Nephron (organoid): ENCODE data around the gene DIRAS2.

Source experiments
- H3K27ac Mint-ChIP-seq, 3 experiments: 2 replicates each; pipeline ENCODE4 v1.8.0; 2020; ENCODE audit warnings: mixed read lengths in 3 of 3, mild to moderate bottlenecking in 2 of 3, moderate library complexity in 1 of 3
- H3K27me3 Mint-ChIP-seq: 2 replicates; pipeline ENCODE4 v1.8.0; 2021; ENCODE audit warnings: low read depth, mild to moderate bottlenecking, moderate library complexity, mixed read lengths
- H3K36me3 Mint-ChIP-seq: 2 replicates; pipeline ENCODE4 v1.8.0; 2020; ENCODE audit warnings: low read depth, mixed read lengths
- H3K4me1 Mint-ChIP-seq: 2 replicates; pipeline ENCODE4 v1.8.0; 2020; ENCODE audit warnings: mixed read lengths
- H3K4me3 Mint-ChIP-seq, 3 experiments: 2 replicates each; pipeline ENCODE4 v1.8.0; 2020; ENCODE audit warnings: mild to moderate bottlenecking in 3 of 3, mixed read lengths in 3 of 3, moderate library complexity in 2 of 3
- H3K9me3 Mint-ChIP-seq: 2 replicates; pipeline ENCODE4 v1.8.0; 2020; ENCODE audit warnings: mixed read lengths
- TF ChIP-seq, protein P1 (sequence below), 3 experiments: fragments of 200-600 bp; sonication (generic); IDR thresholded peaks; one replicate each; pipeline ENCODE4 v1.5.0; 2021; ENCODE audit warnings: antibody characterized with exemption in 3 of 3; ENCODE audit not compliant: unreplicated experiment in 3 of 3

DIRAS2 gene

DNA sequence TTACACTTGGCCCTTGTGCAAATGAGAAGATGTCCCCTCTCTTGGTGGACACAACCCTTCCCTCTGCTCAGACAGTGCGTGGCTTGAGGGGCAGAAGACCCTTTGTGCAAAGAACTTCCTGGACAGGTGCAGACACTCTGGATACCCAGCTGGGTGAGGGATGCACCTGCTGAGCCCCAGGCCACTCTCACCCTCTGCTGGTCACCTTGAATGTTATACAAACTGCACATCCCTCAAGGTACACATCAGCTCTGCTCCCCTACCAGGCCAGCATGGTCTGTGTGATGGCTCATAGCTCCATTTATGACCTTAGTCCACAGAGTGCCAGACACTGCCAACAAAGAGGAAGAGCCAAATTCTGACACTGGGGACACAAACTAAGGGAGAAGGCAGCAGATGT lies 3.1 kb upstream of the DIRAS2 start:
- Mint-ChIP-seq H3K4me1 (peaks cover 12% of the 10 kb centered on the region), H3K27me3 (peaks cover 32% of the 10 kb centered on the region), H3K27ac (no peak overlapping the region), H3K36me3 (peaks cover 3% of the 10 kb centered on the region), H3K4me3 (no peak overlapping the region), H3K9me3 (peaks cover 10% of the 10 kb centered on the region)
- TF ChIP-seq, protein P1, sequence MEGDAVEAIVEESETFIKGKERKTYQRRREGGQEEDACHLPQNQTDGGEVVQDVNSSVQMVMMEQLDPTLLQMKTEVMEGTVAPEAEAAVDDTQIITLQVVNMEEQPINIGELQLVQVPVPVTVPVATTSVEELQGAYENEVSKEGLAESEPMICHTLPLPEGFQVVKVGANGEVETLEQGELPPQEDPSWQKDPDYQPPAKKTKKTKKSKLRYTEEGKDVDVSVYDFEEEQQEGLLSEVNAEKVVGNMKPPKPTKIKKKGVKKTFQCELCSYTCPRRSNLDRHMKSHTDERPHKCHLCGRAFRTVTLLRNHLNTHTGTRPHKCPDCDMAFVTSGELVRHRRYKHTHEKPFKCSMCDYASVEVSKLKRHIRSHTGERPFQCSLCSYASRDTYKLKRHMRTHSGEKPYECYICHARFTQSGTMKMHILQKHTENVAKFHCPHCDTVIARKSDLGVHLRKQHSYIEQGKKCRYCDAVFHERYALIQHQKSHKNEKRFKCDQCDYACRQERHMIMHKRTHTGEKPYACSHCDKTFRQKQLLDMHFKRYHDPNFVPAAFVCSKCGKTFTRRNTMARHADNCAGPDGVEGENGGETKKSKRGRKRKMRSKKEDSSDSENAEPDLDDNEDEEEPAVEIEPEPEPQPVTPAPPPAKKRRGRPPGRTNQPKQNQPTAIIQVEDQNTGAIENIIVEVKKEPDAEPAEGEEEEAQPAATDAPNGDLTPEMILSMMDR (IDR thresholded peaks at IDR 0.05; ENCODE audit: unreplicated experiment in 3 of 3): no peak

DNA sequence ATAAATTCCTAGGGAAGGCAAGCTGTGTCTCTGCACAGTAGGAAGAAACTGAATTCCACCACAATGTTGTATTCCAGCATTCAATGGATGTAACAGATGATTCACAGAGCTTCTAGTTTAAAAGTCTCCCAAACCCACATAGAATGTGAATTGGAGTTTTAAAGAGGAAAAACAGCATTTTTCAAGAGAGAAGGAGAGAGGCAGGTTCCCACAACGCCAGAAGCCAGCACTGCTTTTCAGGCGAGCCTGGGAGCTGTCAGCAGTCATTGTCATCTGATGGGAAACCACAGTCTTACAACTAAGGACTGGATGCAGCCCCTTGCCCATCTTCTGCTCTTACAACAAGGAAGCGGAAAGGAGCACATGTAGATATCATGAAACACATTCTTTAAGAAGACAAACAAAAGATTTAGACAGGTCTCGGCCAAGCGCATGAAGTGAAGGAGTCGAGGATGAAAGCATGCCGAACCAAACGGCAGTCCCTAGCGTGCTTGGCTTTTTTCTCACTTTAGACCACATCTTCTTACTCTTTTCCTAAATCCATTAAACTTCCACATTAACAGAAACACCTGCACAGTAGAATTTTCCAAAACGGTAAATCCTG lies 638 bp downstream of the DIRAS2 start:
- peaks cover 47% of the 10 kb centered on the region for H3K27me3 Mint-ChIP-seq
- no peaks in the 10 kb centered on the region for H3K9me3 Mint-ChIP-seq
- H3K4me3 Mint-ChIP-seq: peak overlapping the region; percentile 92 to 94 (median 93)
- TF ChIP-seq, protein P1 (IDR thresholded peaks at IDR 0.05; ENCODE audit: unreplicated experiment in 3 of 3): no peak
- H3K36me3 Mint-ChIP-seq: no peaks in the 10 kb centered on the region
- peak overlapping the region in 2 of 3 experiments; percentile 12 to 26 for H3K27ac Mint-ChIP-seq
- peaks cover 12% of the 10 kb centered on the region for H3K4me1 Mint-ChIP-seq

DNA sequence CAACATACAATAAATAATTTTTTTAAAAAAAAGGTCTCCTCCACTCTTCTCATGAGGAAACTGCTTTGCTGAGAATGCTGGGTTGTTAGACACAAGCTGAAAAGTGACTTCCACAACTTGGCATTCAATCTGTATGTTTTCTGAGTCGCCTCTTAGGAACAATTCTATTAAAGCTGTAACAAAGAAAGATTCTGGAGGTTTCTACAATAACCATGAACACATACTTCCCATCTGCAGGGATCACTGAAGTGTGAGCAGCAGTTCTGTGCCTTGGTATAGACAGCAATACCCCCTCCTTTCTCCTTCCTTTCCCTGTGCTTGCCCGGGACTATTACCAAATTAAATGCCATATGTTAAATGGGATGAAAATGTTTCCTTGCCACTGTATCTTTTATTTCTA lies 1.5 kb downstream of the DIRAS2 start:
- peak overlapping the region; percentile 67 to 93 (median 92) for H3K4me3 Mint-ChIP-seq
- H3K27ac Mint-ChIP-seq: no peak overlapping the region
- H3K4me1 Mint-ChIP-seq: peaks cover 12% of the 10 kb centered on the region
- TF ChIP-seq, protein P1 (IDR thresholded peaks at IDR 0.05; ENCODE audit: unreplicated experiment in 3 of 3): no peak
- no peaks in the 10 kb centered on the region for H3K36me3 Mint-ChIP-seq
- peaks cover 47% of the 10 kb centered on the region for H3K27me3 Mint-ChIP-seq
- H3K9me3 Mint-ChIP-seq: no peaks in the 10 kb centered on the region

DNA sequence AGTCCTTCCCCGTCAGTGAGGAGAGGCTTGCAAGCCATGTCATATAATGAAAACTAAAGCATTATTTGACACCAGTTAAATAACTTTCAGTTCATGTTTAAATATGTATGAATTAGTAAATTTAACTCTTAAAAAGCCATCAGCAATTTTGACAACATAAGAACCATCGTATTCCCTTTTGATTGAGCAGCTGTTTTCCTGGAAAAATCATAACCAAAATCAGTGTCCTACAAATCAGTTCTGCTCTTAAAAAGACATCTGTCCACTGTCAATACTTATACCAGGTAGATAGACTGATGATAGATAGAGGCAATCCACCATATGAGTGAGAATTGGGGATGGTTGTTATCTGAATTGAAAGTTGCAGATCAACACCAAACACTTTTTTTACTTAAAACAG lies 2.3 kb downstream of the DIRAS2 start:
- TF ChIP-seq, protein P1 (IDR thresholded peaks at IDR 0.05; ENCODE audit: unreplicated experiment in 3 of 3): no peak
- no peaks in the 10 kb centered on the region for H3K36me3 Mint-ChIP-seq
- H3K9me3 Mint-ChIP-seq: no peaks in the 10 kb centered on the region
- peaks cover 12% of the 10 kb centered on the region for H3K4me1 Mint-ChIP-seq
- H3K27me3 Mint-ChIP-seq: peaks cover 47% of the 10 kb centered on the region
- no peak overlapping the region for H3K27ac Mint-ChIP-seq
- H3K4me3 Mint-ChIP-seq: peak overlapping the region in 2 of 3 experiments; percentile 43 to 67

DNA sequence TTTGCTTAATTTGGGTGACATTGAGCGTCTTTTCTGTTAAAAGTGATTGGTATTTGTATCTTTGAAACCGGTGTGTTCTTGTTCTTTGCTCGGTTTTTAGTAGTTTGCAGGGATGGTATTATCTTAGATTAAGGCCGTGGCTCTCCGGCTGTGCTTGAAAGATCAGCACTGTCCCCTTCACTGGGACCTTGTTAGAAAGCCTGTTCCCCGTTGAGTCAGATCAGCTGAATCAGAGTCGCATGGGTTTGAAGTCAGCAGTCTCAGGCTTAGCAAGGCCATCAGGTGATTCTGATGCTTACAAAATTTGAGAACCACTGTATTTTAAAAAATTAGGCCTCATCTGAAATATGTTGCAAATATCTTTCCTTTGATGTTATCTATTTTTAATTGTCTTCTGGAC lies 5.0 kb downstream of the DIRAS2 start:
- peaks cover 6% of the 10 kb centered on the region for H3K4me1 Mint-ChIP-seq
- H3K36me3 Mint-ChIP-seq: no peaks in the 10 kb centered on the region
- no peak overlapping the region for H3K27ac Mint-ChIP-seq
- H3K27me3 Mint-ChIP-seq: peaks cover 33% of the 10 kb centered on the region
- TF ChIP-seq, protein P1 (IDR thresholded peaks at IDR 0.05; ENCODE audit: unreplicated experiment in 3 of 3): no peak
- H3K9me3 Mint-ChIP-seq: no peaks in the 10 kb centered on the region
- H3K4me3 Mint-ChIP-seq: no peak overlapping the region

DNA sequence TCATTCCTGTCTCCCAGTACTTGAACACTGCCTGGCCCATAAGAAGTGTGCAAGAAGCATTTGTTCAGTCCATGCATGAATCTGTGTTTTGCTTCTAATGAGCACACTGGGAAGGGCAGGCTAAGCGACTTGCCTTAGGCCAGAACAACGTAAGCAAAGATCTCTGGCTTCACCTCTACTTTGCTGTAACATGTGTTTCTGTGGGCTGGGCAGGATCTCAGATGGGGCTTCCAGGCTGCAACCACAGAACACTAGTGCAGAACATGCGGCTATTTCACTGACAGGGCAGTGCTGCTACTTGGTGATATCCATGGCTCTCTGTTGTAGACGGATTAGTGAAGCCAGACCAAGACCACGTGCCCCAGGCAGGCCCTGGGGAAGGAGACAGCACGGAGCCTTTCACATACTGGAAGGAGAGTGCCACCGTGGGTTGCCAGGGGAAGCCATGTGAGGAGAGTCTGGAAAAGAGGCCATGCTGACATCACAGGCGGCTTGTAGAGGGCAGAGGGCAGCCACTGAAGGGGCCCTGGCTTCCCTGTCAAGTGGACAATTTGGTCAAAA lies 9.9 kb downstream of the DIRAS2 start:
- H3K36me3 Mint-ChIP-seq: no peaks in the 10 kb centered on the region

More for the DNA sequence above, 9.9 kb downstream of the DIRAS2 start:
- TF ChIP-seq, protein P1 (IDR thresholded peaks at IDR 0.05; ENCODE audit: unreplicated experiment in 3 of 3): no peak
- Mint-ChIP-seq H3K4me1 (no peaks in the 10 kb centered on the region), H3K27me3 (no peaks in the 10 kb centered on the region), H3K4me3 (no peak overlapping the region), H3K27ac (no peak overlapping the region), H3K9me3 (no peaks in the 10 kb centered on the region)
